HG03095 (cell line): ENCODE data around the gene FARP1.

Experiments
- ATAC-seq: cut with Tn5 transposase; IDR thresholded peaks from one replicate; pipeline ENCODE4 v1.9.1; 2021; ENCODE audit warnings: moderate library complexity; ENCODE audit not compliant: unreplicated experiment

FARP1 gene

DNA sequence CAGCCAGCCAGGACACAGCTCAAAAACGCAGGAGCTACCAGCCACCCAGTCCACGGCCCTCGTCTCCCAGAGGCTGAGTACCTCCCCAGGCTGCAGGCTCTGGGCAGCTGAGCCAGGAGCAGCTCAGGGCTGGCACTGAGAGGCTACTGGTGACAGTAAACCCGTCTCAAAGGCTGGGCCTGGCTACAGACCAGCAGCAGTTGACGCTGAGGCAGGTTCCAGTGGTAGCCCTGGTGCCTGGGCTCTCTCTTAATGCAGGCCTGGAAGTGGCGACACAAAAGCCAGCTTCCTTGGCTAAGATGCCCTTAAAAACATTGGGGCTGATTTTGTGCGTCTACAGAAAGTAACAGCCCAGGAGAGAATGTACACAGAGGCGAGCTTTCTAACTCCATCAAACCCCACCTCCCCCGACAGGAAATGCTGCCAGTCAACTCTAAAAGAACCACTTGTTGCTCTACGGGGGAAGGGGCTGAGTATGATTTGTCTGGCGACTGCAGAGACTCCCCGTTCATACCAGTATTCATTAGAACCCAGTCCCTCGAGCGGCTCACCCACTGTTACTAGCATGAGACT, 307.7 kb downstream of the FARP1 start:
- ATAC-seq, result no peak

DNA sequence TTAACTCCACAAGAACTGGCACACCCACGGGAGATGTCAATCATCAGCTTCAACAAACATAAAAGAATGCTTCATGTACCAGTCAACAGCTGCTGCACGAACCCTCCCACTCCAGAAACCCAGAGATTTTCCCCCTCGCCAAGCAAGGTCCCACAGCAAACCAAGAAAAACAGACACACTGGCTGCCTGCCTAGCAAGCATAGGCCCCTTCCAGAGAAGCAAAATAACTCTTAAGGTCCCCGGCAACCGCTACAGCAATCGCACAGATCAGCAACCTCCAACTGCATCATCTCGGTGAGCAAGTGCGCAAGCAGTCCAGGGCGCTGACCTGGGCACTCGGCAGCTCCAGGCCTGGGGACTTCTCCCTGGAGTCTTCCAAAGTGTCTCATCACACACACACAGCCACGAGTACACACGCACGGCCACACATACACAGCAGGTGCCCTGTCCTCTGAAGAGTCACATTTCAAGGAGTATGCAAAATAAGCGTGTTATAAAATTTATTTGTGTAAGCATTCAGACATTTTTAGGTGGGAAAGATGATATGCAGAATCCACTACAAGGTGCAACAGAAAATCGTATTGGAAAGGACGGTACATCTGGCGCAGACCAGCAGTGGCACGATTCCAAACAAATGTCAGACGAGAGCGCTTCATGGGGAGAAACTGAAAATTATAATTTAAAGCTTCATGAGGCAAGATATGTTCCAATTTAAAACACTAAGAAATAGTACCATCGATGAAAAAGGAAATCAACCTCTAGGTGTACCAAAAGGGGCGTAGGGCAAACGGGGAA, 309.0 kb downstream of the FARP1 start:
- ATAC-seq, result no peak

DNA sequence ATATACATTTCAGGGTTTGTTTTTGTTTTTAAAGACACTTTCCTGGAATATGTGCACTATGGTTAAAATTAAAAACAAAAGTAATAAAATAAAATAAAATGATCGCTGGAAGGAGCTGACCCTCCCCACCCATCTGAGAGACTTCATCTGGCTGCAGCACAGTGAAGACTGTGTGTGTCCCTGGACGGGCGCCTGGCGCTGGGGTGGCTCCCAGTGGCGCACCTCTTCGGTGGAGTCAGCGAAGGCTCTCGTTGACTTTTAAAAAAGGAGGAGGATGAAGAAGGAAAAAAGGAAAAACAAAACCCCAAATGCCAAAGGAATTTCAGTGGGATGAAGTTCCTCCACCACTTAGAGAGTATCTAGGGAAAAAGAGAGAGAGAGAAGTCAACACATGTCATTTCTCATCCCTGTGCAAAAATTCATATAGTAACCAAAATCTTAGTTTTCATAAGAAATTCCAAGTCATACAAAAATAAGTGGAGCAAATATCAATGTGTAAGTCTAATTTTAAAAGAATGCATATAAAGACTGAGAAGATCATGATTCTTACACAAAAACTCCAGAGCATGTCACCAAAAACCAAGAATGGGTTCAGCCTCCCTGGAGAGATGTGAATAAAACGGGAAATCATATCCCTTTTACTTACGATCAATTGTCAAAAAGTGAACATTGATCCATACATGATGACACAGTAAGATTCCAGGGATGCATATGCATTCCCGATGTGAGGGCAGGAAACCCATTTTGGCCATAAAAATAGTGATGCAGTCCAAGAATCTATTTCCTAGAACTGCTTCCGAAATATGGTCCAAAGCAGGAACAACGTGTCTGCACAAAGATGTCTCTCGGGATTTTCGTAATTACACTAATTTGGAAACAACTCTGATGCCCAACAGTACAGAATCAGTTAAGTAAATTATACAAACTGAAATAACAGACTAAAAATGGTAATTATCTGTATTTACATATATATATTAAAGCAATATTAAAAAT, 310.3 kb downstream of the FARP1 start:
- ATAC-seq, result no peak

DNA sequence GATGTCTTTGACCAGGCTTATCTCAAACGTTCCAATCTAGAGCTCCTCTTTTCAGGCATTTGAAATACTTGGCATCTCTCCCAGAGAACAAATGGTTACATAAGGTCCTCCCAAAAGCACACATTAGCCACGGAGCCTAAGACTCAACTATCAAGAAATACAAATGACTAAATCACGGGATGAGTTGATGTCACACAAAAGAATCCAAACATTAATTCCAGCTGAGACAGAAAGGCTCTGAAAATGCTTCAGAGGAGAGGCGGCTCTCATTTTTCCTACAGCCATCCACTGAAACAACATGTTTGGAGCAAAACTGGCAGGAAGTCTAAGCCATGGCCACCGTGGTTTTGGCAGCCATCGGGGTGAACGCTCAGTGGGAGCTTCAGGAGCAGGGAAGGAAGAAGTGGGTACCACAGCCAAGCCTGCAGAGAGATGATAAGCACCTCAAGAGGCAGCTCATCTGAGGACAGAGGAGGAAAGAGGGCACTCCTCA, 311.5 kb downstream of the FARP1 start:
- ATAC-seq, result no peak

DNA sequence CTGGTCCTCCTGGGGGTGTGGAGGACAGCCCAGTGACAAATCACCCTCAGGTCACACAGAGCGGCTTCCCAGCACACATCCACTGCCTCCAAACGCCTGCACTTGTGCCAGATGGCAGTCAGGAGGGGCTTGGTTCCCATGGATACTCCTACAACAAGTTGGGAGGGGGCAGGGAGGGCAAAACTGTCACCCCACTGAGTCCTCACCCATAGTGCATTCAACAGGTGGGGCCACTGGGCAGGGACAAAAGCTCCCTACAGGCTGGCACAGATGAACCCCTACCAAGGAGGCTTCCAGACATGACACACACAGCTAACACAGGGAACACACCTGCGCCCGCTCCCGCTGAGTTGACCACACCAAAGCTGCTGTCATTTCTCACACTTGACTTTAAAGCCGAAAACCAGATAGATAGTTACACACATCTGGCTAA, 313.5 kb downstream of the FARP1 start:
- ATAC-seq, result no peak

DNA sequence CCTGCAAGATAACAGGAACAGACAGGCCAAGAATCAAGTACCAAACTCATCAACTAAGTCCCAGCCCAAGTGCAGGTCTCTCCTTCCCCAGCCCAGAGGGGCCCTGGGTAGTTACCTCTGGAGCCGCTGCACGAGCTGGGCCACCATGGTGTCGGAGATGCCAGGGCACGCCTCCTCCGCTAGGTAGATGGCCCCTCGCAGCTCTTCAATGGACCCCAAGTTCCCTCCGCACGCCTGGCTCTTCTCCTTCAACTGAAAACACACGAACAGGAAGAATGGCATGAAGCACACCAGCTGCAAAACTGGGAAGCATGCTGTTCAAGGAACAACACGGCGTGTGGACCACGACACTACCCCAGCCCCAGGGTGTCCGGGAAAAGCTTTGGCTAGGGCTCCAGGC, 314.2 kb downstream of the FARP1 start:
- no peak for ATAC-seq

DNA sequence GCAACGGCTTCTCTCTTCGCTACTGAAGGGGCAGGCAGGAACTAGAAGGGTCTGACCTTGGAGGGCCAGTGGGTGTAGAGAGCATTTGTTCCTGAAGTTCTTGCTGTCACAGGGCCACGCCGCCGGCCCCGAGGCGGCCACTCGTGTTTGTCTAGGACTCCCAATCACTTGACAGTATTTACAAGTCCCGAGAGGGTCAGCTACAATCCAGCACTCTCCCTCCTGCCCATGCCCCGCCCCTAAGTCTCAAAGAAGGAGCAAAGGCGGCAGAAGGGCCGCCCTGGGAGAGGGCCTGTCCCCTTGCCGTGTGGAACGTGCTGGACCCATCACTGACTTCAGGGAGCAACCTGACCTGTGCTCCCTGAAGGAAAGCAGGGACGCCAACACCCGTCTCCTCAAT, 315.5 kb downstream of the FARP1 start:
- ATAC-seq, result no peak

DNA sequence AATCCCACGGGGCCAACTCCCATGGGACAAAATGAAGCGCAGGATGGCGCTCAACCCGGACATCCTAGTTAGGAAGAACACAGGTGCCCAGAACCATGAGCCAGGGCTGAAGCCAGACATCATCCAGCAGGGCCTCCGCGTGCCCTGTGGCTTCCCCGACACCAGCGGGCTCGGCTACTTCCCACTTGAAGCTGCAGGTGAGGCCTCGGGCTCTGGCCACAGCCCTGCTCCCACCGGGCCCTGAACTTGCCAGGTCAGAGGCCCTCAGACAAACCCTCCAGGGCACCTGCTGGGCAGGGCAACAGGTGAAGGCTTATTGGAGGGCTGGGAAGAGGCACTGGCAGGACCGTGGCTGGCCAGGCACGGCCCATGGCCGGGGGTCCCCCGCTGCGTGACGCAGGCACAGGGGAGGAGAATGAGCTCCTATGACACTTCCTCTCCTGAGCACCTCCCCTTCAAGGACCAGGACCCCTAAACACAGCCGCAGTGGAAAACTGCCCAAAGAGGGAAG, 316.3 kb downstream of the FARP1 start:
- no peak for ATAC-seq

DNA sequence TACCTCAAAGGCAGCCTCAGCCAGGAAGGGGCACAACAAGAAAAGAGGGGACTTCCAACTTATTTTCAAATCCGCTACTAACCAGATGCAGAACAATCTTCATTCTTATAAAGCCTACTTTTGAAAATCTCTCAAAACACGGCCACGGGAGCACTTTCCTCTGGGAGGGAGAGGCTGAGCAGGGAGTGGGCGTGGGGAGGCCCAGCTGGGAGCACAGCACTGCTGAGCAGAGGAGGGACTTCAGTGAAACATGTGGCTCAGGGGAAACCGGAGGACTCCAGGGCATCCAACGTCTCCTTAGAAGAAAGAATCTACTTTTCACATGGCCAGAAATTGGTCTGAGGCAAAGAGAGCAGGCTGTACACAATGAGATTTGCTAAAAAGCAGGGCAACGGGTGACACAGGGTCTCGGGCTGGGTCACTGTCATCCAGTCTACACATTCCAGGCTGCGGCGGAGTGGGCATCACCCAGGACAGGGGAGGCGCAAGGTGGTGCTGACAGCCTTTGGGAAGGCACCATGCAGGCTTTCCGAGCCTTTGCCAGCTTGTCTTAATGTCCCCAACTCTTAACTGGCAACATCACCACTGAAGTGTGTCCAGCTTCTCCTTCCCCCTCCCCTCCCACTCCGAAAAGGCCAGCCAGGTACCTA, 317.0 kb downstream of the FARP1 start:
- ATAC-seq, result no peak

DNA sequence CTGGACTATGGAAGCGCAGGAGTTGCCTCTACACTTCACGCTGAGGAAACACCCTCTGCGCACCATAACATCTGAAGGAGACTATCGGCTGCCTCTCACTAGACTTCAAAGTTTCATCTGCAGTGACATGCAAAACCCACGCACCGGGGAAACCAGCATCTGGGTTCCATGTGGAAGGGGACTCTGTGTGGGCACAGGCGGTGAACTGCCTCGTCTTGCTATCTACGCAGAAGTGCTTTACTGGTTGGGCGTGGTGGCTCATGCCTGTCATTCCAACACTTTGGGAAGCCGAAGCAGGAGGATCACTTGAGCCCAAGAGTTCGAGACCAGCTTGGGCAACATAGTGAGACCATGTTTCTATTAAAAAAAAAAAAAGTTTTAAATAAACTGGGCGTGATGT, 317.6 kb downstream of the FARP1 start:
- ATAC-seq, result no peak

DNA sequence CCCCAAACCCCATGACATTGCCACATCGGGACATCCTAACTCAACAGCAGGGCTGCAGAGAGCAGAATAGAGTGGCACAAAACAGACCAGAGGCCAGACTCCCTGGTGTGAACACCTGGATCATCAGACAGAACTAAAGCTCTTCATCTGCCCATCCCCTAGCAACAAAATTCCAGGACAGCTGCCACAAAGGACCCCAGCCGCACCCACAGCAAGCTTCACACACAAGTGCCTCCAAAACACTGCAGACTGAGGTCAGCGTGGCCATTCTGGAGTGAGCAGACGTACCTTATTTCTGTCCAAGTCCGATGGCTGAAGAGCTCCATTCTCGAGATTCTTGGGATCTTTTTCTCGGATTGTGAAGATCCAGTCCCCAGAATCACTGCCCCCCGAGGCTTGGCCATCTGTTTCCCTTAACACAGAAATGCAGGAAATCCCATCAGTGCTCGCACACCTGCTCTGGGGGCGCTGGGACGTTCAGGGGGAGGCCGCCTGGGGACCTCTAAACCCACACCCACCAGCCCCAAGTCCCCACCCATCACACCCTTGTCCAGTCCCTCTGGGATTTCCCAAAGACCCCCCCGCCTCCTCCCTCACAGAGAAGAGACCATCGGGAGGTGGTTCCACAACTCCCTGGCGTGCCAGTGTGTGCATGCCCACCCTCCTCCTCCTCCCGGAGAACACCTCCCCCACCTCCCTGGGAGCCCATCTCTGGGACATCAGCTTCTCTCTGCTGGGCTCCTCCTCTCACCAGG, 318.8 kb downstream of the FARP1 start:
- ATAC-seq, result no peak

DNA sequence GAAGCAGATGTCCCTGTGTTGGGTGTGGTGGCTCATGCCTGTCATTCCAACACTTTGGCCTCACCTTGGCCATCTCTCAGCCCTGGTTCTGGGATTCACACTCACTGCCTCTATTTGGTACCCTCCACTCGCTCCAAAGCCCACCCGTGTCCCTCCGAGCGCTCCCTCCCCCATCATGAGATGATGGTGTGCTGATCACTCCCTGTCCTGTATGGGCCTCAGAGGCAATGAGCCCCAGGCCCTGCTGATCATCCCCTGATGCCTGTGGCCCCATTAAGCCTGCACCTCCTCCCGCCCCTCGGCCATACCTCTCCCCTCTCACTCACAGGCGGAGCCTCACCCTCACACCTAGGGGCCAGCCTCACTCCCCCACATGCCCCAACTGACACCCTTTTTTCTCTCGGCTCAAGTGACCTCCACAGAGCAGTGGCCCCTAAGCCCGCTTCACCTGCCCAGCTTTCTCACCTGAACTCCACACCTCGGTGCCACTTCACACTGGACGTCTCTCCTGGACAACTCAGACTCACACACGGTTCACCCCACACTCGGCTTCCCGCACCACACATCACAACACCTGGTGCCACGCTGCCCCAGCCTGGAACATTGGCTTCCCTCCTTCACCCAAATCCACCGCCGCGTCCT, 319.5 kb downstream of the FARP1 start:
- ATAC-seq, result no peak

DNA sequence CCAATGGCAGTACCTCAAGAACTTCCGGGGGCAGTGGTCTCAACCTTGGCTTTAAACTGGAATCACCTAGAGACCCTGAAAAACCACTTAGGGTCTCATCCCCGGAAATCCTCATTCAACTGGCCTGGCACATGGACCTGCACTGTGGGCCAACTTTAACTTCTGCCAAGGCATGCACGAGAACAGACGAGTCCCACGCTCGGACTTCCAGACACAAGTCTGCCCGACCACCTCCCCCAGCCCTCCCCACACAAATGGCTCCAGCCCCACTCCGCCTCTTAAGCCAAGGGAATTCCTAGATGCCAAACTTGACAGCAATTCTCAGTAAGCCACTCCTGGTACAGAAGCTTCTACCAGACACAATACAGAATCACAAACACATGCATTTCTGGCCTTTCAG, 320.1 kb downstream of the FARP1 start:
- ATAC-seq, result no peak

DNA sequence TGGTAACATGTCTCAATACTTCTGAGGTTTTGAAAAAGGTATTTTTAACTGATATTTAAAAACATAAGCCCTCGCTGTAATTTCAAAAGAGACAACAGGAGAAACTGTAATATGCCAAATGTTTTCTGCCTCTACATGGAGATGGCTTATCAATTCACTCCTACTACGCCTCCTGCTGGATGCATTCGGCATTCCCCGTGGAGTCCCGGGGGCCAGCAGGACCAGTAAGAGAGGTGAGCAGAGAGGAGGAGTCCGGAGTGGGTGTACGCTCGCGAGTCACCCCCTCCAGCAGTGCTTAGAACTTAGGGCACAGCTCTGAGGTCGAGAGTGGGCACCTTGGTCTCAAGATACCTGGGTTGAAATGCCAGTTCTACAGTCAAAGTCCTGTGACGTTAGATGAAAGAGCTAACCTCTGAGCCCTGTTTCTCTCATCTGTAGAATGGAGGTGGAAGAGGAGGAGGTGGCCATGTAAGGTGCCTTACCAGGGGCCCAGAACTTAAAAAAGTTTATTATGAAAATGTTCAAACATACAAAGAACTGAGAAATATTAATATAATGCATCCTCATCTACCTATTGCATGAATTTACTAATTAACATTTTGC, 323.8 kb downstream of the FARP1 start:
- ATAC-seq, result no peak

DNA sequence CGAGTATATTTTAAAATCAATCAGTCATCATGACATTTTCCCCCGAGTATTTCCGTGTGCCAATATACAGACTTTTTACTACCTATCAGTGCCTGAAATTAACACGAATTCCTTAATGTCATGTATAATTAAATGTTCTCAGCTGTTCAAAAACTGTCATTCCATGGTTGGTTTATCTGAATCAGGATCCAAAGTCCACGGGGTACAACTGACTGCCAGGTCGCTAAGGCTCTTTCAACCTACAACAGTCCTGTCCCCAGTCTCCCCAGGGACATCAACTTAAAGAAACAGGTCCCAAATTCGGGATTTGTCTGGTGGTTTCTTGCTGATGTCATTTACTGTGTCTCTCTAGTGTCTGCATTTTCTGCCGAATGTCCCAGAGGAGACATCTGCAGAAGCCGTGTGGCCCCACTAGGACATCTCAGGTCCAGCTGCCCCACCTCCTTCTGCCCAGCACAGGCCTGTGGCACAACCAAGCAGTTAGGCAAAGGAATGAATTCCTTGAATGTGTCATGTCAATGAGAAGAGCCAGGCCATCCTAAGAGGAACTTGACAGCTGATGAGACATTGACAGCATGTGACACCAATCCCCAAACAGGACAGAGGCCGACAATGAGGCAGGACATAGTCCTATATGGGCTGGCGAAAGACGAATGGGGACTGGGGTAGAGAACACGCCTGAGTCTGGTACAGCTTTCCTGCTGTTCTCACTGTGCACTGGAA, 324.5 kb downstream of the FARP1 start:
- ATAC-seq, result no peak

DNA sequence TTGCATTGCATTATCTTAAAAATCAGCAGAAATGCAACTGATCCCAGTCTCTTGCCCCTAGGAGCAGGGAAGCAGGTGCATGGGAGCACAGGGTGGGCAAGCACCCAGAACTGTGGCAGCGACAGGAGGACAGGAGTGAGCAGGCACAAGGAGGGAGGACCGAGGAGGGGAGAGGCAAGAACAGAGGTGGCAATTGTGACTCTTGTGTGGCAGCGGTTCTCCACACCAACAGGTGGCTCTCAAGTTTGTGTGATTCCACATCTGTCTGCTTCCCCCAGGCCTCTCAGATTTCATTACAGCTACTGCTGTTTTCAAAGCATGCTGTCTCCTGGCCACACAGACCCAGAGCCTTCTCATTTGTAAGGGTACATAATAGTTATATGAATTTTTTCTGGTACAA, 325.5 kb downstream of the FARP1 start:
- no peak for ATAC-seq

DNA sequence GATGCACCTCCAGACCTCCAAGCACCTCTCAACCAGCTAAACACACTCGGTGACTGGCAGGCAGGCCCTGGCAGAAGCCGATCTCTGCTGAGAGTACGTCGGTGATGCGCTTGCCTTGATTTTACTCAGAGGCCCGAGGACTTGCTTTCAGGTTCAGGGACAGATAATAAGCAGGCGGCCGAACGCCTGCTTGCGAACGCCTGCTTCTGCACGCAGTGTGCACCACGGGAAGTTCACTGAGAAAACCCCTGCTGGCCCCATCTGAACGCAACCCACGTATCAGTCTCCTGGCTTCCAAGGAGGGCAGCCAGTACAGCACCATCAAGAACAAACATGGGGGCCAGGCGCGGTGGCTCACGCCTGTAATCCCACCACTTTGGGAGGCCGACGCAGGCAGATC, 326.0 kb downstream of the FARP1 start:
- no peak for ATAC-seq

DNA sequence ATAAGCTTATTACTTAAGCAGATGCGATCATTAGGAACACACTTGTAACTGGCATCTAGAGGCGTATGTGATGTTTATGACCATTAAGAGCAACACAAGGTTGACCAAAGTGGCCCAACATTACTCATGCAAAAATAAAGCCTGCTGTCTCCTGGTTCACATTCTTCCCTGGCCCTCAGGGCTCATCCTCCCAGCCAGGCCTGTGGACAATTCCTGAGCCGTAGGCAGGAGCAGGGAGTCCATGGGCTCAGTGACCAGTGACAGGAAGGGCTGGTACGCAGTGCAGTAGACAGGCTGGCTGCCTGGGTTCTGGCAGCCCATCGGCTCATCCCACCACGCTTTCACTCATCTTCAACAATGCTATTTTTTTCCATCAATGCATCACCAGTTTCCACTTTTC, 328.0 kb downstream of the FARP1 start:
- no peak for ATAC-seq
